ENCODE measurements around the gene HSD17B12. TPM values are rescaled to one million over a fixed set of nuclear protein-coding genes. Genes with fewer than 3 reads are reported as not detected.

The HSD17B12 gene
- total and polyA plus RNA-seq, 2 of the 4 experiments (the other 2 are of a cell fraction): 38.0 to 44.6 TPM

- Histone ChIP-seq H4K91ac (ENCODE audit: insufficient read depth, low read depth, low read length) (no peak overlapping the region), H4K5ac (ENCODE audit: low read depth, low read length) (no peak overlapping the region), H4K8ac (ENCODE audit: low read depth in 2 of 2, low read length in 2 of 2) (no peak overlapping the region), H3K23ac (ENCODE audit: low read depth, low read length) (no peak overlapping the region), H2AK9ac (replicated peaks; ENCODE audit: low read depth, low read length, poor library complexity) (no peak overlapping the region), H3K4me2 (ENCODE audit: low read depth, low read length) (no peak overlapping the region), H3K14ac (replicated peaks; ENCODE audit: low read depth, low read length) (no peak overlapping the region), H3K4me3 (ENCODE audit: insufficient read depth, low read depth, low read length) (no peak overlapping the region), H3K4me1 (ENCODE audit: control insufficient read depth, insufficient read depth, low read length) (peaks cover 2% of the 10 kb centered on the region; the same call in 1 of the 2 replicates), H2BK15ac (ENCODE audit: low read depth, low read length) (no peak overlapping the region), H4K20me1 (ENCODE audit: insufficient read depth, low read length) (no peaks in the 10 kb centered on the region), H3K27me3 (ENCODE audit: control insufficient read depth, insufficient read depth, low read length) (no peaks in the 10 kb centered on the region), H2BK120ac (ENCODE audit: low read depth, low read length) (no peak overlapping the region), H3K4ac (ENCODE audit: low read depth, low read length) (no peak overlapping the region), H2BK5ac (ENCODE audit: low read depth, low read length, poor library complexity, severe bottlenecking) (no peak overlapping the region), H3K36me3 (ENCODE audit: control insufficient read depth, insufficient read depth, low read length) (0 out of 2 replicates have a peak, but pooled peaks cover 1% of the 10 kb centered on the region), H3K9ac (ENCODE audit: low read depth, low read length) (no peak overlapping the region), H3K18ac (ENCODE audit: low read depth, low read length) (no peak overlapping the region), H2AK5ac (ENCODE audit: low read depth, low read length) (no peak overlapping the region), H2AFZ (replicated peaks; ENCODE audit: low read length, poor library complexity) (no peak overlapping the region), H2BK20ac (ENCODE audit: low read depth, low read length) (no peak overlapping the region), H3K79me1 (ENCODE audit: low read depth in 1 of 2, low read length in 2 of 2) (peaks cover 0 to 3% of the 10 kb centered on the region in 2 experiments; a peak in 1 of 4 replicates), H3K9me3 (ENCODE audit: control insufficient read depth, insufficient read depth, low read length) (no peaks in the 10 kb centered on the region), H3K56ac (ENCODE audit: extremely low read depth, insufficient read depth, low read length) (no peak overlapping the region), H3K27ac (ENCODE audit: insufficient read depth, low read length) (no peak overlapping the region), H3K9me1 (ENCODE audit: insufficient read depth, low read length) (no peaks in the 10 kb centered on the region)
- DNase-seq (no peak), ATAC-seq (ENCODE audit: low read depth) (no peak)
- ChIA-PET POLR2A (ENCODE audit: unreplicated experiment) (no interaction called here), CTCF (no interaction called here)
- no peak for TF ChIP-seq NFE2L2 (IDR thresholded peaks at IDR 0.05; ENCODE audit: low read depth, low read length)
- TF ChIP-seq MAZ (IDR thresholded peaks at IDR 0.05; ENCODE audit: borderline replicate concordance, low read depth, low read length): no peak
- TF ChIP-seq RCOR1 (IDR thresholded peaks at IDR 0.05; ENCODE audit: insufficient replicate concordance, low read length): no peak
- no peak for TF ChIP-seq CHD1 (IDR thresholded peaks at IDR 0.05; ENCODE audit: low read depth, low read length)
- TF ChIP-seq POLR2A (IDR thresholded peaks at IDR 0.05; ENCODE audit: low read depth, low read length): no peak
- no peak for TF ChIP-seq USF2 (IDR thresholded peaks at IDR 0.05; ENCODE audit: low read depth, low read length)
- TF ChIP-seq ELK1 (IDR thresholded peaks at IDR 0.05; ENCODE audit: borderline replicate concordance, low read depth, low read length): no peak
- no peak for TF ChIP-seq CTCF (conservative IDR thresholded peaks at IDR 0.05; ENCODE audit: low read depth, low read length)
- no peak for TF ChIP-seq SMC3 (IDR thresholded peaks at IDR 0.05; ENCODE audit: low read depth, low read length)
- no peak for TF ChIP-seq MXI1 (IDR thresholded peaks at IDR 0.05; ENCODE audit: borderline replicate concordance, low read depth, low read length)
- TF ChIP-seq MAFK (IDR thresholded peaks at IDR 0.05; ENCODE audit: low read depth, low read length): no peak
- no TSS peak for BruUV-seq (replicated peaks)
- intact Hi-C loops (cut with micrococcal nuclease) (no loop called here), dilution Hi-C loops (cut with HindIII; ENCODE audit: low sequenced_read_pairs, unreplicated experiment) (no loop called here), in situ Hi-C loops (cut with MboI; ENCODE audit: low sequenced_read_pairs) (no loop called here)
- no CpG with 5 or more reads among the region's 4 CpGs for WGBS, 2 experiments (ENCODE audit: extremely low coverage in 2 of 2, insufficient read length in 1 of 2)
Observed at GRCh38 chr11:43758927-43759326, 78.4 kb downstream of the HSD17B12 start.

Measured in IMR-90 (cell line).